RWPE2 (cell line): ENCODE results near the gene CTDP1.

Experiments used
- ATAC-seq: fragments of 200-7000 bp; cut with Tn5 transposase; 3 replicates; pipeline ENCODE4 v1.9.1; 2021; ENCODE audit warnings: low read depth
- DNase-seq: peaks from one replicate; pipeline ENCODE4 v3.0.0-alpha.2; 2020; ENCODE audit warnings: low spot score
- H3K27ac ChIP-seq: fragments of 450-650 bp; 2 replicates; pipeline ENCODE4 v1.5.1; 2017; ENCODE audit warnings: mild to moderate bottlenecking; ENCODE audit not compliant: poor library complexity, severe bottlenecking
- H3K27me3 ChIP-seq: fragments of 250-450 bp; sonication (Bioruptor Pico); 2 replicates; pipeline ENCODE4 v1.5.1; 2021; ENCODE audit warnings: mild to moderate bottlenecking, moderate library complexity; ENCODE audit not compliant: insufficient read depth, poor library complexity, severe bottlenecking
- H3K36me3 ChIP-seq: fragments of 250-450 bp; sonication (Bioruptor Pico); 2 replicates; pipeline ENCODE4 v1.5.1; 2020; ENCODE audit warnings: low read depth, mild to moderate bottlenecking, moderate library complexity
- H3K4me1 ChIP-seq: fragments of 250-450 bp; sonication (Bioruptor Pico); 2 replicates; pipeline ENCODE4 v1.5.1; 2021; ENCODE audit warnings: mild to moderate bottlenecking, moderate library complexity; ENCODE audit not compliant: insufficient read depth, poor library complexity, severe bottlenecking
- H3K4me3 ChIP-seq: fragments of 250-450 bp; sonication (Bioruptor Pico); 2 replicates; pipeline ENCODE4 v1.5.1; 2021; ENCODE audit warnings: mild to moderate bottlenecking, moderate library complexity; ENCODE audit not compliant: severe bottlenecking
- H3K9me3 ChIP-seq: fragments of 250-450 bp; sonication (Bioruptor Pico); 2 replicates; pipeline ENCODE4 v1.5.1; 2021; ENCODE audit warnings: mild to moderate bottlenecking, moderate library complexity; ENCODE audit not compliant: severe bottlenecking
- TF ChIP-seq, protein P1 (sequence below): fragments of 450-650 bp; IDR thresholded peaks from one replicate; pipeline ENCODE4 v1.5.1; 2017; ENCODE audit warnings: mild to moderate bottlenecking, moderate library complexity; ENCODE audit not compliant: poor library complexity, severe bottlenecking

The CTDP1 gene

GRCh38 chr18:79685281-79685680 is 5.7 kb downstream of the CTDP1 start:
- no peaks in the 10 kb centered on the region for H3K36me3 ChIP-seq
- DNase-seq: no peak
- no peak overlapping the region for H3K27ac ChIP-seq
- TF ChIP-seq, protein P1, sequence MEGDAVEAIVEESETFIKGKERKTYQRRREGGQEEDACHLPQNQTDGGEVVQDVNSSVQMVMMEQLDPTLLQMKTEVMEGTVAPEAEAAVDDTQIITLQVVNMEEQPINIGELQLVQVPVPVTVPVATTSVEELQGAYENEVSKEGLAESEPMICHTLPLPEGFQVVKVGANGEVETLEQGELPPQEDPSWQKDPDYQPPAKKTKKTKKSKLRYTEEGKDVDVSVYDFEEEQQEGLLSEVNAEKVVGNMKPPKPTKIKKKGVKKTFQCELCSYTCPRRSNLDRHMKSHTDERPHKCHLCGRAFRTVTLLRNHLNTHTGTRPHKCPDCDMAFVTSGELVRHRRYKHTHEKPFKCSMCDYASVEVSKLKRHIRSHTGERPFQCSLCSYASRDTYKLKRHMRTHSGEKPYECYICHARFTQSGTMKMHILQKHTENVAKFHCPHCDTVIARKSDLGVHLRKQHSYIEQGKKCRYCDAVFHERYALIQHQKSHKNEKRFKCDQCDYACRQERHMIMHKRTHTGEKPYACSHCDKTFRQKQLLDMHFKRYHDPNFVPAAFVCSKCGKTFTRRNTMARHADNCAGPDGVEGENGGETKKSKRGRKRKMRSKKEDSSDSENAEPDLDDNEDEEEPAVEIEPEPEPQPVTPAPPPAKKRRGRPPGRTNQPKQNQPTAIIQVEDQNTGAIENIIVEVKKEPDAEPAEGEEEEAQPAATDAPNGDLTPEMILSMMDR: no peak
- no peak for ATAC-seq
- H3K27me3 ChIP-seq: no peaks in the 10 kb centered on the region
- H3K4me3 ChIP-seq: no peak overlapping the region
- no peaks in the 10 kb centered on the region for H3K9me3 ChIP-seq
- H3K4me1 ChIP-seq: no peaks in the 10 kb centered on the region

GRCh38 chr18:79685971-79686370 is 6.4 kb downstream of the CTDP1 start:
- no peak overlapping the region for H3K4me3 ChIP-seq
- H3K27me3 ChIP-seq: no peaks in the 10 kb centered on the region
- no peaks in the 10 kb centered on the region for H3K36me3 ChIP-seq
- H3K27ac ChIP-seq: no peak overlapping the region
- ATAC-seq (no peak), DNase-seq (no peak)
- no peaks in the 10 kb centered on the region for H3K9me3 ChIP-seq
- TF ChIP-seq, protein P1: no peak
- H3K4me1 ChIP-seq: no peaks in the 10 kb centered on the region

DNA sequence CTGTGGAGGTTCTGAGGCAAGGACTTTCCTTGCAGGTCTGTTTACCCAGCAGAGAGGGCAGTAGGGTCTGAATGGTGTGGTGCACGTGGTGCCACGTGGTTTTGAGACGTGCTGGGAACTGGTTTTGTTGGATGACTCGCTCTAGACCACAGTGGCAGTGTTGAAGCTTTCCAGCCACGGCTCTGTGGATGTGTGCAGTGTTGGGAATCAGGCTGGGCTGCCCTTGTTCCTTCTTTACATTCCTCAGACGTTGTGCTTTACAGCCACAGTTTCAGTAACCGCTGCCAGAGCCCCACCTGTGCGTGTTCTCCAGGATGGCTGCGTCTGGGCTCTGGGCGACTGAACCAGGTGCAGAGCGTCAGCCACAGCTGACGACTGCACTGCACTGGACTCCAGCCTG is 8.2 kb downstream of the CTDP1 start:
- DNase-seq: no peak
- Histone ChIP-seq H3K4me1 (no peaks in the 10 kb centered on the region), H3K4me3 (no peak overlapping the region), H3K36me3 (no peaks in the 10 kb centered on the region), H3K27ac (no peak overlapping the region), H3K27me3 (no peaks in the 10 kb centered on the region), H3K9me3 (no peaks in the 10 kb centered on the region)
- ATAC-seq: peak; percentile 27; the same call in 1 of the 3 replicates
- TF ChIP-seq, protein P1: no peak

DNA sequence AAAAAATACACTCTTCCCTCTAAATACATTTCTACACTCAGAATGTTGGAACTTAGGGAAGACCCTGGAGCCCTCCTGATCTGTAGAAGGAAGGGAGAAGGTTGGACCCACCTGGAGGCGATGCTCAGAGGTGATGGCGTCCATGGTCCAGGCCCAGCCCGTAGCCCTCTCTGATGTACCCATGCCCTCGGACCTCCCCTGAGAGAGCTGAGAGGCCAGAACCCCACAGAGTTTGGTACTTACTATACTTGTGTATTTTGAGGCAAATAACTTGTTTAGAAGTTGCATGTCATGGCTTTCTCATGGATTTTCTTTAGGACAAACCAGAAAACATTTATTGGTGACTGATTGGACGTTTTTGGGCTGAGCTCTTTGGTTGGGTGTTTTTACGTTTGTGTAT is 10.5 kb downstream of the CTDP1 start:
- no peak overlapping the region for H3K27ac ChIP-seq
- H3K27me3 ChIP-seq: no peaks in the 10 kb centered on the region
- TF ChIP-seq, protein P1: no peak
- no peaks in the 10 kb centered on the region for H3K9me3 ChIP-seq
- no peak overlapping the region for H3K4me3 ChIP-seq
- no peaks in the 10 kb centered on the region for H3K4me1 ChIP-seq
- DNase-seq: no peak
- no peaks in the 10 kb centered on the region; the same call in 1 of the 2 replicates for H3K36me3 ChIP-seq
- no peak for ATAC-seq

DNA sequence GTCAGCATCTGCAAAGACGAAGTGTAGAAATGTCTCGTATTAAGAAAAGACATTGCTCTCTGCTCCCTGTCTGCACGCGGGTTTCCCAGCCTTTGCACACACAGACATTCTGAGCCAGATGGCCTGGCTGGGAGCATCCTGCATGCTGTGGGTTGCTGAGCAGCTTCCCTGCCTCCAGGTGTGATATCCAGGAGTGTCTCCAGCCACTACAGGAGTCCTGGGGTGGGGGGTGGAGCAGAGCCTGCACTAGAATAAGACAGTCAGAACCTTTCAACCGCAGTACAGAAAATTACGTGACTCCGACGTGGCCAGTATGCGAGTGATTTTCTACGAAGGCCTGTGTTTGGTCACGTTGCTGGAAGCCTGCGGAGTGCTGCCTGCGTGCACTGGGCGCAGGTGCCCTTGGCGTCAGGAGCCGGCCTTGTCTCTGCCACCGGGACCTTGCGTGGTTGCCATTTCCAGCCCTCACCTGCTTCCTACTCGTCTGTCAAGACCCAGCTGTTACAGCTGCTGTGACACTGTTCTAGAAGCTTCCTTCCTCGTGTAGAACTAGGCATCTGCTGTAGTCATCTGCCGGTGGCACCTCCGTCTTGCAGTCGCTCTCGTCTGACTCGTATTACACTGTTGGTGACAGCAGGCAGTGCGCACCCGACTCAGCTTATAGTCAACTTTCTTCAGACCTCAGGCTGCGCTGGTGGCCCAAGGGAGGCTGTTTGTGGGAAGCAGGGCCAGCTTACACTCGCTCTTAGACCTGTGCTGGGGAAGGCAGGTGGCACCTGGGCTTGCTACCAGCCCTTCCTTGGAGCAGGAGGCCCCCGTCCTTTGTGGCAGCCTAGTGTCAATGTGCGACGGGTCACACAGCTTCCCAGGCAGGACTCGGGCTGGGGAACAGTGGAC is 11.2 kb downstream of the CTDP1 start:
- no peaks in the 10 kb centered on the region for H3K9me3 ChIP-seq
- ATAC-seq: no peak
- H3K4me1 ChIP-seq: no peaks in the 10 kb centered on the region
- H3K36me3 ChIP-seq: no peaks in the 10 kb centered on the region; the same call in none of the 2 replicates
- DNase-seq: no peak
- TF ChIP-seq, protein P1: no peak
- H3K27me3 ChIP-seq: no peaks in the 10 kb centered on the region
- H3K4me3 ChIP-seq: no peak overlapping the region
- H3K27ac ChIP-seq: no peak overlapping the region
